Tibial artery (tissue), 4 donors: ENCODE data around the gene TRAF2.

Experiments
- DNase-seq, 2 donors: peaks; one replicate each; pipeline ENCODE4 v3.0.0-alpha.2; 2019
- H3K27ac ChIP-seq, 2 donors: fragments of 200-600 bp; sonication (generic) in 1 of 2; 1 replicate in 1 of 2; 2 replicates in 1 of 2; pipeline ENCODE4 v1.5.1; 2018 to 2019; ENCODE audit warnings: mild to moderate bottlenecking in 1 of 2
- H3K27me3 ChIP-seq, 2 donors: fragments of 200-600 bp; sonication (generic) in 1 of 2; one replicate each; pipeline versions ENCODE4 v1.5.1 to v1.6.0; 2016 to 2019
- H3K36me3 ChIP-seq, 3 donors: fragments of 200-600 bp; sonication (generic) in 2 of 3; one replicate each; pipeline ENCODE4 v1.5.1; 2016 to 2019; ENCODE audit warnings: mild to moderate bottlenecking in 2 of 3
- H3K4me1 ChIP-seq, 4 donors: fragments of 200-600 bp; sonication (generic) in 2 of 4; 1 replicate in 3 of 4; 2 replicates in 1 of 4; pipeline ENCODE4 v1.5.1; 2016 to 2019
- H3K4me3 ChIP-seq, 2 donors: fragments of 200-600 bp; sonication (generic) in 1 of 2; 1 replicate in 1 of 2; 2 replicates in 1 of 2; pipeline ENCODE4 v1.5.1; 2018 to 2019; ENCODE audit warnings: mild to moderate bottlenecking in 2 of 2
- H3K9me3 ChIP-seq, 3 donors: fragments of 200-600 bp; sonication (generic) in 1 of 3; one replicate each; pipeline ENCODE4 v1.5.1; 2016 to 2019
- CTCF ChIP-seq, 2 experiments: fragments of 200-600 bp in 1 of 2; fragments of 450-650 bp in 1 of 2; IDR thresholded peaks; one replicate each; pipeline ENCODE4 v1.5.1; 2017 to 2019; ENCODE audit warnings: antibody characterized with exemption in 2 of 2, mild to moderate bottlenecking in 1 of 2, moderate library complexity in 1 of 2
- intact Hi-C: fragments of 100-400 bp; cut with DNase I; formaldehyde crosslinking; loops from one replicate; pipeline ENCODE4 v1.15.0; 2023; ENCODE audit warnings: low total_unique reads

The TRAF2 gene

GRCh38 chr9:136957901-136958300, 71.6 kb downstream of the TRAF2 start:
- no peak for TF ChIP-seq CTCF (IDR thresholded peaks at IDR 0.05)
- Histone ChIP-seq H3K27ac (no peak overlapping the region), H3K4me3 (no peak overlapping the region), H3K27me3 (no peaks in the 10 kb centered on the region), H3K9me3 (no peaks in the 10 kb centered on the region), H3K36me3 (no peaks in the 10 kb centered on the region), H3K4me1 (peaks cover 0 to 13% (median 10%) of the 10 kb centered on the region in 4 donors)
- DNase-seq: no peak
- intact Hi-C loops: no loop called here

- H3K36me3 ChIP-seq: no peaks in the 10 kb centered on the region
- no peak for DNase-seq
- H3K4me3 ChIP-seq: no peak overlapping the region
- no peak for TF ChIP-seq CTCF (IDR thresholded peaks at IDR 0.05)
- no peaks in the 10 kb centered on the region for H3K9me3 ChIP-seq
- peaks cover 0 to 13% (median 10%) of the 10 kb centered on the region in 4 donors for H3K4me1 ChIP-seq
- no peak overlapping the region for H3K27ac ChIP-seq
- no peaks in the 10 kb centered on the region for H3K27me3 ChIP-seq
- intact Hi-C loops: no loop called here
Observed at GRCh38 chr9:136958473-136958872, 72.2 kb downstream of the TRAF2 start.

- no peaks in the 10 kb centered on the region for H3K27me3 ChIP-seq
- H3K9me3 ChIP-seq: no peaks in the 10 kb centered on the region
- no peak overlapping the region for H3K27ac ChIP-seq
- no peak overlapping the region for H3K4me3 ChIP-seq
- no peak for TF ChIP-seq CTCF (IDR thresholded peaks at IDR 0.05)
- H3K36me3 ChIP-seq: no peaks in the 10 kb centered on the region
- no peak for DNase-seq
- intact Hi-C loops: no loop called here
- H3K4me1 ChIP-seq: peaks cover 0 to 13% (median 10%) of the 10 kb centered on the region in 4 donors
Observed at GRCh38 chr9:136958898-136959850, 72.9 kb downstream of the TRAF2 start.

- Histone ChIP-seq H3K27ac (no peak overlapping the region), H3K4me1 (peaks cover 0 to 13% (median 10%) of the 10 kb centered on the region in 4 donors), H3K36me3 (no peaks in the 10 kb centered on the region), H3K4me3 (no peak overlapping the region), H3K27me3 (no peaks in the 10 kb centered on the region), H3K9me3 (no peaks in the 10 kb centered on the region)
- DNase-seq: no peak
- intact Hi-C loops: no loop called here
- no peak for TF ChIP-seq CTCF (IDR thresholded peaks at IDR 0.05)
Observed at GRCh38 chr9:136960212-136960937, 74.1 kb downstream of the TRAF2 start.

- Histone ChIP-seq H3K4me3 (no peak overlapping the region), H3K27ac (peak overlapping the region; percentile 40 to 47), H3K27me3 (no peaks in the 10 kb centered on the region), H3K9me3 (no peaks in the 10 kb centered on the region), H3K4me1 (peaks cover 0 to 13% (median 10%) of the 10 kb centered on the region in 4 donors), H3K36me3 (no peaks in the 10 kb centered on the region)
- no peak for DNase-seq
- intact Hi-C loops: no loop called here
- no peak for TF ChIP-seq CTCF (IDR thresholded peaks at IDR 0.05)
Observed at GRCh38 chr9:136960938-136961275, 74.6 kb downstream of the TRAF2 start.
